Gastroesophageal sphincter (tissue), 3 donors: ENCODE data around the gene IGSF9.
"Not testable (repeated sequence)": the region's sequence is repeated elsewhere in the genome, so short reads cannot be mapped to it uniquely, and the experiment has no call there.

Experiments
- CTCF ChIP-seq, 4 experiments: fragments of 200-600 bp in 2 of 4; fragments of 450-650 bp in 2 of 4; sonication (generic) in 1 of 4; IDR thresholded peaks; one replicate each; pipeline ENCODE4 v1.5.1; 2017 to 2019; ENCODE audit warnings: antibody characterized with exemption in 4 of 4, mild to moderate bottlenecking in 2 of 4, moderate library complexity in 2 of 4
- EP300 ChIP-seq: sonication (generic); formaldehyde crosslinking; IDR thresholded peaks from one replicate; pipeline ENCODE4 v1.6.1; 2017; ENCODE audit warnings: antibody characterized with exemption, mild to moderate bottlenecking
- POLR2A ChIP-seq, 2 donors: fragments of 450-650 bp; IDR thresholded peaks; one replicate each; pipeline ENCODE4 v1.6.1; 2017; ENCODE audit warnings: antibody characterized with exemption in 2 of 2, mild to moderate bottlenecking in 2 of 2, moderate library complexity in 1 of 2

GRCh38 chr1:159904036-159904435 lies 41.4 kb downstream of the IGSF9 start:
- not testable (repeated sequence) for TF ChIP-seq CTCF (IDR thresholded peaks at IDR 0.05); POLR2A (IDR thresholded peaks at IDR 0.05); EP300
